ENCODE results near the gene ETHE1.
"Not testable (repeated sequence)": the region's sequence is repeated elsewhere in the genome, so short reads cannot be mapped to it uniquely, and the experiment has no call there.

ETHE1 gene

GRCh38 chr19:43551399-43552197 is 24.6 kb upstream of the ETHE1 start:
- no peak for DNase-seq

- DNase-seq: no peak
Measured at GRCh38 chr19:43548706-43549105, 21.7 kb upstream of the ETHE1 start.

- DNase-seq: not testable (repeated sequence)
Measured at GRCh38 chr19:43547926-43548325, 20.9 kb upstream of the ETHE1 start.

- DNase-seq: no peak
Measured at GRCh38 chr19:43546581-43546980, 19.6 kb upstream of the ETHE1 start.

- DNase-seq: no peak
Measured at GRCh38 chr19:43545981-43546380, 19.0 kb upstream of the ETHE1 start.

GRCh38 chr19:43545276-43545675 is 18.3 kb upstream of the ETHE1 start:
- no peak for DNase-seq

- no peak for DNase-seq
Measured at GRCh38 chr19:43544077-43544476, 17.1 kb upstream of the ETHE1 start.

GRCh38 chr19:43541920-43542650 is 15.1 kb upstream of the ETHE1 start:
- DNase-seq: no peak

- no peak for DNase-seq
Measured at GRCh38 chr19:43540381-43540780, 13.4 kb upstream of the ETHE1 start.

- DNase-seq: no peak
Measured at GRCh38 chr19:43538922-43539321, 11.9 kb upstream of the ETHE1 start.

- no peak for DNase-seq
Measured at GRCh38 chr19:43534816-43535761, 8.1 kb upstream of the ETHE1 start.

GRCh38 chr19:43534305-43534815 is 7.4 kb upstream of the ETHE1 start:
- DNase-seq: no peak

- DNase-seq: peak; percentile 84 to 98 (median 92)
Measured at GRCh38 chr19:43533546-43534304, 6.7 kb upstream of the ETHE1 start.

GRCh38 chr19:43532962-43533545 is 6.1 kb upstream of the ETHE1 start, which contains the start of gene ZNF575:
ZNF575 (plus strand) TSS chr19:43533188; CDS start chr19:43534423, 1,235 bp downstream.
- DNase-seq: peak; percentile 57 to 92 (median 75)

GRCh38 chr19:43532571-43532961 is 5.6 kb upstream of the ETHE1 start:
- DNase-seq: no peak

GRCh38 chr19:43527860-43528622 is 1.0 kb upstream of the ETHE1 start:
- DNase-seq: no peak

GRCh38 chr19:43525836-43526771 is 897 bp downstream of the ETHE1 start:
- no peak for DNase-seq

- DNase-seq: peak in 1 of 5 donors; percentile 50
Measured at GRCh38 chr19:43524922-43525835, 1.8 kb downstream of the ETHE1 start.
